Heart left ventricle (tissue), 13 donors: Measurements from ENCODE around the gene GSC.

Experiments
- POLR2A ChIP-seq, 2 donors: fragments of 450-650 bp; IDR thresholded peaks; one replicate each; pipeline ENCODE4 v1.6.1; 2017; ENCODE audit warnings: antibody characterized with exemption in 2 of 2, mild to moderate bottlenecking in 2 of 2, moderate library complexity in 2 of 2
- TF ChIP-seq, protein P1 (sequence below), 12 donors: fragments of 200-600 bp; sonication (generic) in 4 of 12; IDR thresholded peaks; one replicate each; pipeline versions ENCODE4 v1.5.0 to v1.8.0; 2018 to 2022; ENCODE audit warnings: antibody characterized with exemption in 12 of 12, mild to moderate bottlenecking in 5 of 12
- donor health status: ischemic (EF 13 %, LVEDD 7.1; RV severe dilation, severe dysfunction).
- donor health status: DM: no; HTN: yes; CAD: no.
- donor health status: DM: no; HTN: no; CAD: no.
- donor health status: ischemic (EF 25% LVEDD 6.9; RV normal size, moderate dysfunction).
- donor health status: ischemic (EF 25% LVEDD 5.7; RV mildly dilated, moderate dysfunction).
- donor health status: ischemic (EF 35%, LVEDD 5.7; RV mildly dilated, moderate dysfunction).
- donor health status: nonischemic (EF 11% LVEDD 7.7; RV severe dilation, severe dysfunction).
- donor health status: DM: yes; HTN: yes; CAD: no.
- donor health status: PGD.
- donor health status: ischemic (EF 29% LVEDD 5.4; RV normal size, mild dysfunction).
- donor health status: nonischemic (EF 23%, LVEDD 6.1; RV moderate dilation, normal function).

DNA sequence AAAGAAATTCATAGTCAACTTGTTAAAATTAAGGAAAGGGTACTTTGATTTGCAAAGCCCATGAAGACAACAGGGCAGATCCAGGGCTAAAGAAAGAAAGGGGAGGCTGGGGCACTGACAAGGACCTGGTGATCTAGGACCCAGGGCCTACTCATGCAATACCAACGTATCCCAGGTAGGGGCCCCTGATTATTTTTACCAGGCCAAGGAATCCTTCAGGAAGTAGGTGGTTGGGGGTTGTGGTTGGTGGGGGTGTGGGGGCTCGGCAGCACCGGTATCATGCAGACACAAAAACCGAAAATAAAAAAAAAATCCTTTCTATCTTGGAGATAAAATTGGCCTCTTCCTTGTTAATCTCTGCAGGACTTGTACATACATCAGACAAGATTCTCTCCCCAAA, 47.5 kb downstream of the GSC start:
- TF ChIP-seq, protein P1, sequence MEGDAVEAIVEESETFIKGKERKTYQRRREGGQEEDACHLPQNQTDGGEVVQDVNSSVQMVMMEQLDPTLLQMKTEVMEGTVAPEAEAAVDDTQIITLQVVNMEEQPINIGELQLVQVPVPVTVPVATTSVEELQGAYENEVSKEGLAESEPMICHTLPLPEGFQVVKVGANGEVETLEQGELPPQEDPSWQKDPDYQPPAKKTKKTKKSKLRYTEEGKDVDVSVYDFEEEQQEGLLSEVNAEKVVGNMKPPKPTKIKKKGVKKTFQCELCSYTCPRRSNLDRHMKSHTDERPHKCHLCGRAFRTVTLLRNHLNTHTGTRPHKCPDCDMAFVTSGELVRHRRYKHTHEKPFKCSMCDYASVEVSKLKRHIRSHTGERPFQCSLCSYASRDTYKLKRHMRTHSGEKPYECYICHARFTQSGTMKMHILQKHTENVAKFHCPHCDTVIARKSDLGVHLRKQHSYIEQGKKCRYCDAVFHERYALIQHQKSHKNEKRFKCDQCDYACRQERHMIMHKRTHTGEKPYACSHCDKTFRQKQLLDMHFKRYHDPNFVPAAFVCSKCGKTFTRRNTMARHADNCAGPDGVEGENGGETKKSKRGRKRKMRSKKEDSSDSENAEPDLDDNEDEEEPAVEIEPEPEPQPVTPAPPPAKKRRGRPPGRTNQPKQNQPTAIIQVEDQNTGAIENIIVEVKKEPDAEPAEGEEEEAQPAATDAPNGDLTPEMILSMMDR (IDR thresholded peaks at IDR 0.05), result no peak
- TF ChIP-seq POLR2A (IDR thresholded peaks at IDR 0.05), result no peak
